Heart right ventricle (tissue), 16 donors: ENCODE measurements around the gene MGA. TPM values are rescaled to one million over a fixed set of nuclear protein-coding genes. Genes with fewer than 3 reads are reported as not detected.

Source experiments
- ATAC-seq, 8 donors: fragments of 200-7000 bp; cut with Tn5 transposase; one replicate each; pipeline ENCODE4 v1.9.1; 2020; ENCODE audit warnings: mild to moderate bottlenecking in 8 of 8, moderate library complexity in 8 of 8, moderate number of reproducible peaks in 1 of 8
- DNase-seq, 2 donors: peaks; one replicate each; pipeline ENCODE4 v3.0.0-alpha.2; 2020
- H3K27ac ChIP-seq, 10 donors: fragments of 200-600 bp; sonication (generic) in 2 of 10; one replicate each; pipeline versions ENCODE4 v1.5.0 to v1.8.0; 2020 to 2022; ENCODE audit warnings: mild to moderate bottlenecking in 3 of 10
- H3K27me3 ChIP-seq, 7 donors: fragments of 200-600 bp; one replicate each; pipeline ENCODE4 v1.8.0; 2021 to 2022; ENCODE audit warnings: mild to moderate bottlenecking in 2 of 7
- H3K36me3 ChIP-seq, 9 donors: fragments of 200-600 bp; sonication (generic) in 1 of 9; one replicate each; pipeline versions ENCODE4 v1.5.0 to v1.8.0; 2020 to 2022; ENCODE audit warnings: mild to moderate bottlenecking in 2 of 9
- H3K4me1 ChIP-seq, 9 donors: fragments of 200-600 bp; sonication (generic) in 1 of 9; one replicate each; pipeline versions ENCODE4 v1.5.0 to v1.8.0; 2020 to 2022; ENCODE audit warnings: mild to moderate bottlenecking in 4 of 9
- H3K4me3 ChIP-seq, 10 donors: fragments of 200-600 bp; sonication (generic) in 2 of 10; one replicate each; pipeline versions ENCODE4 v1.5.0 to v1.8.0; 2020 to 2022; ENCODE audit warnings: mild to moderate bottlenecking in 7 of 10, moderate library complexity in 2 of 10
- H3K9me3 ChIP-seq, 11 donors: fragments of 200-600 bp in 10 of 11; sonication (generic) in 2 of 11; one replicate each; pipeline versions ENCODE4 v1.5.0 to v1.8.0; 2013 to 2022; ENCODE audit warnings: mild to moderate bottlenecking in 2 of 11, control low read depth in 1 of 11, moderate library complexity in 1 of 11
- WGBS, 2 donors: extraction: QIAGEN DNeasy Blood & Tissue Kit; methylation state at CpG; one replicate each; pipeline ENCODE4 v1.1.7; 2013; ENCODE audit warnings: inconsistent platforms in 1 of 2; 5-methylcytosine and 5-hydroxymethylcytosine counted together
- intact Hi-C, 10 donors: fragments of 100-400 bp; cut with DNase I; formaldehyde crosslinking; loops; one replicate each; pipeline versions ENCODE4 v1.11.1 to v1.14.2; 2022
- polyA plus RNA-seq, 2 donors: library from polyadenylated mRNA; stranded (reverse); fragments of 200-250 nt; gene quantifications; one replicate each; pipeline ENCODE4 v1.2.3, GENCODE V29; 2013
- total RNA-seq, 10 donors: library from RNA; stranded (reverse); fragmentation: NEBNext Ultra II Directional in 3 of 10; extraction: Animal tissue kit (Norgen Biotek cat#: 25700) in 3 of 10; gene quantifications; one replicate each; pipeline versions ENCODE4 v1.2.1 to v1.2.4, GENCODE V29; 2021 to 2023
- TF ChIP-seq, protein P1 (sequence below), 9 donors: fragments of 200-600 bp; sonication (generic) in 2 of 9; IDR thresholded peaks; one replicate each; pipeline versions ENCODE4 v1.5.0 to v1.8.0; 2021 to 2022; ENCODE audit warnings: antibody characterized with exemption in 9 of 9, mild to moderate bottlenecking in 5 of 9, moderate library complexity in 1 of 9
- donor health status: Arrhythmogenic right ventricular cardiomyopathy.
- donor health status: ischemic (EF 13 %, LVEDD 7.1; RV severe dilation, severe dysfunction).
- donor health status: healthy with polysubstance abuse.
- donor health status: DM: no; HTN: yes; CAD: no.
- donor health status: DM: no; HTN: no; CAD: no.
- donor health status: ischemic (EF 25% LVEDD 6.9; RV normal size, moderate dysfunction).
- donor health status: ischemic (EF 25% LVEDD 5.7; RV mildly dilated, moderate dysfunction).
- donor health status: healthy.
- donor health status: DM: yes; HTN: yes; CAD: no.
- donor health status: Ischemic cardiomyopathy.
- donor health status: ischemic (EF 35%, LVEDD 5.7; RV mildly dilated, moderate dysfunction).
- donor health status: nonischemic (EF 11% LVEDD 7.7; RV severe dilation, severe dysfunction).
- donor health status: DM: yes; HTN: yes; CAD: no.
- donor health status: PGD.
- donor health status: ischemic (EF 29% LVEDD 5.4; RV normal size, mild dysfunction).
- donor health status: nonischemic (EF 23%, LVEDD 6.1; RV moderate dilation, normal function).

The MGA gene
- total and polyA plus RNA-seq, 12 donors: 1.6 to 45.3 (median 34.4) TPM

DNA sequence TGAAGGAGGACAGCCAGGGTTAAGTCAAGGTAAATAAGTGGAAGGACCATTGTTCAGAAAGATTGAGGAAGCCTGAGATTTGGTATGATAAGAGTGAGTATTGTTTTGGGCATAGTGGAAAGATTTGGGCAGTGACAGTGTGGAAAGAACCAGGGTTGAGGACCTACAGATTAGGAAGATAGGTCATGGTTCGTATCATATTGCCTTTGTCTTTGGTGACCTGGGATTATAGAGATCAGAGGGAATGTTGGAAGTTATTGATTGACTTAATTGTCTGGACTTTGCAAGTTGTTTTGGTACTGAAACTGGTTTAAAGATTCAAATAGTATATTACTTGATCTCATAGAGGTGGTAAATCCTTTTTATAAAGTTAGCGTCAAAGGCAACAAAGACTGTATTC, 23.1 kb upstream of the MGA start:
- intact Hi-C loops: no loop called here
- no peak overlapping the region for H3K27ac ChIP-seq
- DNase-seq (no peak), ATAC-seq (no peak)
- no peaks in the 10 kb centered on the region for H3K27me3 ChIP-seq
- WGBS, 2 donors: 88 to 96% methylated on average over 2 of the region's 2 CpGs
- H3K4me3 ChIP-seq: no peak overlapping the region
- no peaks in the 10 kb centered on the region for H3K36me3 ChIP-seq
- H3K4me1 ChIP-seq: peaks cover 0 to 29% (median 7%) of the 10 kb centered on the region in 9 donors
- no peaks in the 10 kb centered on the region for H3K9me3 ChIP-seq
- TF ChIP-seq, protein P1, sequence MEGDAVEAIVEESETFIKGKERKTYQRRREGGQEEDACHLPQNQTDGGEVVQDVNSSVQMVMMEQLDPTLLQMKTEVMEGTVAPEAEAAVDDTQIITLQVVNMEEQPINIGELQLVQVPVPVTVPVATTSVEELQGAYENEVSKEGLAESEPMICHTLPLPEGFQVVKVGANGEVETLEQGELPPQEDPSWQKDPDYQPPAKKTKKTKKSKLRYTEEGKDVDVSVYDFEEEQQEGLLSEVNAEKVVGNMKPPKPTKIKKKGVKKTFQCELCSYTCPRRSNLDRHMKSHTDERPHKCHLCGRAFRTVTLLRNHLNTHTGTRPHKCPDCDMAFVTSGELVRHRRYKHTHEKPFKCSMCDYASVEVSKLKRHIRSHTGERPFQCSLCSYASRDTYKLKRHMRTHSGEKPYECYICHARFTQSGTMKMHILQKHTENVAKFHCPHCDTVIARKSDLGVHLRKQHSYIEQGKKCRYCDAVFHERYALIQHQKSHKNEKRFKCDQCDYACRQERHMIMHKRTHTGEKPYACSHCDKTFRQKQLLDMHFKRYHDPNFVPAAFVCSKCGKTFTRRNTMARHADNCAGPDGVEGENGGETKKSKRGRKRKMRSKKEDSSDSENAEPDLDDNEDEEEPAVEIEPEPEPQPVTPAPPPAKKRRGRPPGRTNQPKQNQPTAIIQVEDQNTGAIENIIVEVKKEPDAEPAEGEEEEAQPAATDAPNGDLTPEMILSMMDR (IDR thresholded peaks at IDR 0.05): no peak

DNA sequence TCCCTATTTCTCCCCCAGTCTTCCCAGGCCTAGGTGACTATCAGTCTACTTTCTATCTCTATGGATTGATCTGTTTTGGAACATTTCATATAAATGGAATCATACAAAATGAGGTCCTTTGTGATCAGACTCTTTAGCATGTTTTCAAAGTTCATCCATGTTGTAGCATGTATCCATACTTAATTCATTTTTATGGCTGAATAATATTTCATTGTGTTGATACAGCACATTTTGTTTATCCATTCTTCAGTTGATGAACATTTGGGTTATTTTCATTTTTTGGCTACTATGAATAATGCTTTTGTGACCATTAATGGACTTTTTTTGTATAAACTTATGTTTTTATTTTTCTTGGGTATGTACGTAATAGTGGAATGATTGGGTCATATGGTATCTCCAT, 19.2 kb upstream of the MGA start:
- Histone ChIP-seq H3K27ac (no peak overlapping the region), H3K27me3 (no peaks in the 10 kb centered on the region), H3K4me3 (no peak overlapping the region), H3K36me3 (no peaks in the 10 kb centered on the region), H3K9me3 (no peaks in the 10 kb centered on the region), H3K4me1 (peaks cover 0 to 11% (median 0%) of the 10 kb centered on the region in 9 donors)
- DNase-seq (no peak), ATAC-seq (no peak)
- intact Hi-C loops: no loop called here
- WGBS, 2 donors: 100% methylated on average over 1 of the region's 1 CpG
- TF ChIP-seq, protein P1 (IDR thresholded peaks at IDR 0.05): no peak

DNA sequence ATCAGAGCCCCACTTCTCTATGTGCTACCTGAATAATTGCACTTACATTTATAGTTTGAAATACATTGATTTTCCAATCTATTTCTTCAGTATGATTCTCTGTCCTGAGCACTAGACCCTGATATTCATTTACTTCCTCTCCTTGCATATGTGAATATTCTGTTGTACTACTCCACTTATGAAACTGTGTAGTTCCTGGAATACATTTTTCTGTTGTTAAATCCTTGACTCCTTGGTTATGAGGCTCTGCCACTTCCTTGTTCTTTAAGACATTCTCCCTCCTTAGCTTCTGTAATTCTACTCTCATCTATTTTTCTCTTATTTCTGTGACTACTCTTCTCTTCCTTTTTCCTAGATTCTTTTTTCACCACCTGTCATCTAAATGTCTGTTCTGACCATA, 12.9 kb upstream of the MGA start:
- DNase-seq (no peak), ATAC-seq (no peak)
- Histone ChIP-seq H3K4me3 (no peak overlapping the region), H3K9me3 (peaks cover 0 to 10% (median 0%) of the 10 kb centered on the region in 11 donors), H3K4me1 (peaks cover 0 to 18% (median 0%) of the 10 kb centered on the region in 9 donors), H3K27ac (no peak overlapping the region), H3K36me3 (no peaks in the 10 kb centered on the region), H3K27me3 (no peaks in the 10 kb centered on the region)
- intact Hi-C loops: no loop called here
- TF ChIP-seq, protein P1 (IDR thresholded peaks at IDR 0.05): no peak

DNA sequence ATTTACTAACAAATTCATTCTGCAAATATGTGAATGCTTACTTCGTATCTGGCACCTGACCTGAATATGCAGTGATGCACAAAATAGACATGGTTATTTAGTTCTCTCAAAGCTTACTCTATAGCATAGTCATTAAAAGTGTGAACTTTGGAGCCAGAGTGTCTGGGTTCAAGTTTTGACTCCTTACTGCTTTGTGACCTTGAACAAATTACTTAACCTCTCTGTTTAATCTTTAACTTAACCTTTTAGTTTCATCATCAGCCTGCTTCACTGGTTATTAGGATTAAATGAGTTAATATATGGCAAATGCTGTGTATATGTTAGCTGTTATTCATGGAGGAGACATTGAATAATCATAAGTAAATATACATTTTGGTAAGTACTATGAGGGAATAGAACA, 12.1 kb upstream of the MGA start:
- intact Hi-C loops: no loop called here
- no peak overlapping the region for H3K4me3 ChIP-seq
- ATAC-seq (no peak), DNase-seq (no peak)
- no peaks in the 10 kb centered on the region for H3K36me3 ChIP-seq
- H3K27ac ChIP-seq: no peak overlapping the region
- H3K27me3 ChIP-seq: no peaks in the 10 kb centered on the region
- peaks cover 0 to 10% (median 0%) of the 10 kb centered on the region in 11 donors for H3K9me3 ChIP-seq
- 94 to 97% methylated on average over 1 of the region's 1 CpG for WGBS, 2 donors
- TF ChIP-seq, protein P1 (IDR thresholded peaks at IDR 0.05): no peak
- H3K4me1 ChIP-seq: peaks cover 0 to 18% (median 0%) of the 10 kb centered on the region in 9 donors
